HepG2 (cell line): ENCODE measurements around the gene MRPL20. TPM values are rescaled to one million over a fixed set of nuclear protein-coding genes. Genes with fewer than 3 reads are reported as not detected.

Source experiments
- AGO2 ChIP-seq: fragments of 200-400 bp; formaldehyde crosslinking; optimal IDR thresholded peaks from 2 replicates; pipeline ENCODE3; 2017; ENCODE audit warnings: mild to moderate bottlenecking, low read depth, low read length, moderate library complexity
- BORCS8-MEF2B ChIP-seq: sonication (generic); formaldehyde crosslinking; IDR thresholded peaks from 2 replicates; pipeline ENCODE4 v1.8.0; 2022; ENCODE audit warnings: mild to moderate bottlenecking, missing genetic modification reagents
- CEBPZ ChIP-seq: IDR thresholded peaks from 2 replicates; pipeline ENCODE4 v1.6.1; 2012; ENCODE audit warnings: low read length, improper control_type of control experiment
- ELF4 ChIP-seq: sonication (generic); formaldehyde crosslinking; IDR thresholded peaks from 2 replicates; pipeline ENCODE4 v1.5.0; 2020; ENCODE audit warnings: missing genetic modification reagents, mild to moderate bottlenecking, moderate library complexity, borderline replicate concordance
- FOXA3 ChIP-seq: IDR thresholded peaks from 2 replicates; pipeline ENCODE4 v1.6.1; 2016; ENCODE audit warnings: missing genetic modification reagents, missing compliant biosample characterization
- HDAC2 ChIP-seq: sonication (generic); formaldehyde crosslinking; IDR thresholded peaks from 2 replicates; pipeline ENCODE4 v1.4.0; 2020; ENCODE audit warnings: missing genetic modification reagents
- HMG20A ChIP-seq: IDR thresholded peaks from 2 replicates; pipeline ENCODE4 v1.6.1; 2016; ENCODE audit warnings: borderline replicate concordance
- KAT2B ChIP-seq: fragments of 150-350 bp; IDR thresholded peaks from 2 replicates; pipeline ENCODE4 v1.6.1; 2014; ENCODE audit warnings: low read depth, low read length, borderline replicate concordance
- MIER2 ChIP-seq: IDR thresholded peaks from 2 replicates; pipeline ENCODE4 v1.6.1; 2016; ENCODE audit warnings: missing biosample characterization, missing genetic modification reagents
- MYC ChIP-seq: sonication (generic); formaldehyde crosslinking; IDR thresholded peaks from 2 replicates; pipeline ENCODE4 v1.9.0; 2021; ENCODE audit warnings: missing genetic modification reagents, borderline replicate concordance
- NFKBIZ ChIP-seq: IDR thresholded peaks from 2 replicates; pipeline ENCODE4 v1.6.1; 2018; ENCODE audit warnings: missing genetic modification reagents, missing compliant biosample characterization
- RNF2 ChIP-seq: fragments of 450-650 bp; conservative IDR thresholded peaks from 2 replicates; pipeline ENCODE4 v1.6.1; 2016; ENCODE audit warnings: low read depth
- SSRP1 ChIP-seq: IDR thresholded peaks from 2 replicates; pipeline ENCODE4 v1.6.1; 2016; ENCODE audit warnings: control low read depth
- TARDBP ChIP-seq: sonication (generic); formaldehyde crosslinking; IDR thresholded peaks from 2 replicates; pipeline ENCODE4 v1.8.0; 2022; ENCODE audit warnings: mild to moderate bottlenecking, missing genetic modification reagents
- TP53 ChIP-seq: sonication (generic); formaldehyde crosslinking; conservative IDR thresholded peaks from 2 replicates; pipeline ENCODE4 v1.4.0; 2020; ENCODE audit warnings: missing genetic modification reagents
- ZNF136 ChIP-seq: sonication (generic); formaldehyde crosslinking; IDR thresholded peaks from 2 replicates; pipeline ENCODE4 v1.8.1; 2022; ENCODE audit warnings: low read depth, mild to moderate bottlenecking, moderate library complexity, missing genetic modification reagents
- ZNF234 ChIP-seq: sonication (generic); formaldehyde crosslinking; conservative IDR thresholded peaks from 2 replicates; pipeline ENCODE4 v1.5.1; 2020; ENCODE audit warnings: mild to moderate bottlenecking, missing genetic modification reagents
- ZNF33A ChIP-seq: sonication (generic); formaldehyde crosslinking; IDR thresholded peaks from 2 replicates; pipeline ENCODE4 v1.5.1; 2020; ENCODE audit warnings: missing genetic modification reagents, mild to moderate bottlenecking, moderate library complexity, borderline replicate concordance
- ZNF501 ChIP-seq: sonication (generic); formaldehyde crosslinking; IDR thresholded peaks from 2 replicates; pipeline ENCODE4 v1.5.1; 2020; ENCODE audit warnings: mild to moderate bottlenecking, moderate library complexity, missing genetic modification reagents
- ZNF598 ChIP-seq: sonication (generic); formaldehyde crosslinking; IDR thresholded peaks from 2 replicates; pipeline ENCODE4 v1.5.1; 2020; ENCODE audit warnings: mild to moderate bottlenecking, missing genetic modification reagents, borderline replicate concordance
- ZNF724P ChIP-seq: sonication (generic); formaldehyde crosslinking; IDR thresholded peaks from 2 replicates; pipeline ENCODE4 v1.8.0; 2022; ENCODE audit warnings: missing genetic modification reagents, borderline replicate concordance
- polyA plus RNA-seq, 8 experiments: library from polyadenylated mRNA; depleted of rRNA in 3 of 8; stranded (reverse) in 7 of 8; unstranded in 1 of 8; fragments of >200 nt; fragmentation: Illumina TruSeq in 4 of 8; extraction: Trizol in 4 of 8; gene quantifications; 2 replicates each; pipeline versions ENCODE4 v1.2.1 to v1.2.3, GENCODE V29; 2011 to 2016; ENCODE audit warnings: low read depth in 4 of 8, missing spikeins in 1 of 8, mixed read lengths in 1 of 8; ENCODE audit not compliant: insufficient read depth in 1 of 8
- total RNA-seq, 5 experiments: library from RNA; depleted of rRNA; stranded (reverse); fragments of >200 nt; fragmentation: Illumina TruSeq; extraction: Trizol; gene quantifications; 2 replicates each; pipeline ENCODE4 v1.2.3, GENCODE V29; 2016; ENCODE audit warnings: low read depth in 1 of 5
- TF ChIP-seq, protein P1 (sequence below): sonication (generic); formaldehyde crosslinking; IDR thresholded peaks from 2 replicates; pipeline ENCODE4 v1.8.1; 2023; ENCODE audit warnings: mild to moderate bottlenecking, moderate library complexity, missing genetic modification reagents
- TF ChIP-seq, protein P2 (sequence below): sonication (generic); formaldehyde crosslinking; IDR thresholded peaks from 2 replicates; pipeline ENCODE4 v1.5.0; 2020; ENCODE audit warnings: mild to moderate bottlenecking, low read depth, missing genetic modification reagents, borderline replicate concordance
- TF ChIP-seq, protein P3 (sequence below): sonication (generic); formaldehyde crosslinking; IDR thresholded peaks from 2 replicates; pipeline ENCODE4 v1.8.1; 2023; ENCODE audit warnings: missing genetic modification reagents, mild to moderate bottlenecking, borderline replicate concordance
- TF ChIP-seq, protein P4 (sequence below): sonication (generic); formaldehyde crosslinking; IDR thresholded peaks from 2 replicates; pipeline ENCODE4 v1.5.0; 2020; ENCODE audit warnings: missing genetic modification reagents, mild to moderate bottlenecking, borderline replicate concordance
- TF ChIP-seq, protein P5 (sequence below): sonication (generic); formaldehyde crosslinking; IDR thresholded peaks from 2 replicates; pipeline ENCODE4 v1.4.0; 2020; ENCODE audit warnings: mild to moderate bottlenecking, low read depth, missing genetic modification reagents

Gene MRPL20
- total and polyA plus RNA-seq, 2 of the 13 experiments (the other 11 are each of a cell fraction or from before 2014, with no cell fraction given): 59.2 to 127 TPM

DNA sequence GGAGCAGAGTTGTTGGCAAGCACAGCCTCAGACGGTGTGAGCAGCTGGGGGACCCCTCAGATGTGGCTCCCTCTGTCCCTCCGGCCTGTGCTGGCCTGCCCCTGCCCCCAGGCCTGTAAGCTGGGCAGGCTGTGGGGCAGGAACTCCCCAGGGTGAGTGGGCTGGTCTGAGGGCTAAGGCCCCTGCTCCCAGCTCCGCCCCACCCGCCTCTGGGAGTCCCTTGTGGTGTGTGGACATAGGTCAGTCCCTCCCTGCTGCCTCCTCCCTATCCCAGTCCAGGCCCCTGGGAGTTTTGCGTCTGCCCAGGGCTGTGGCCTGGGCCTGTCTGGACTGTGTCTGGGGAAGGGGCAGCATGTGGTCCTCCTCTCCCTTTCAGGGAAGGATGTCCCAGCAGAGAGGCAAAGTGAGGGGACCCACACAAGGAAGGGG lies 24.8 kb upstream of the MRPL20 start (continued):
- no peak for TF ChIP-seq RNF2
- TF ChIP-seq, protein P1, sequence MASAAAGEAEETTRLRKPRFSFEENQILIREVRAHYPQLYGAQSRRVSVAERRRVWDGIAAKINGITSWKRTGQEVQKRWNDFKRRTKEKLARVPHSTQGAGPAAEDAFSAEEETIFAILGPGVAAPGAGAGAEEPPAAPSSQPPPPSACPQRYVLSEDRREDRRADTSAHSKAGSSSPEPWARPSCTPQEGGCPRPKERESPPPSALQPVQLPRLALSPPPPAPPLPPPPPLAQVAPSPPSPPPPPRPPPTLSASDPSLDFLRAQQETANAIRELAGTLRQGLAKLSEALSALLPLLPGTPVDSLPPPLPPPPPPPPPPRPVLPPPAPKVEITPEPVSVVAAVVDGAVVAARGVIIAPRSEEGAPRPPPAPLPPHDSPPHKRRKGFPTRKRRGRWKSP (CRISPR knock-in tag): peak; percentile 55; the same call in 1 of the 2 replicates
- TF ChIP-seq ZNF136: no peak
- TF ChIP-seq CEBPZ: no peak
- TF ChIP-seq, protein P2, sequence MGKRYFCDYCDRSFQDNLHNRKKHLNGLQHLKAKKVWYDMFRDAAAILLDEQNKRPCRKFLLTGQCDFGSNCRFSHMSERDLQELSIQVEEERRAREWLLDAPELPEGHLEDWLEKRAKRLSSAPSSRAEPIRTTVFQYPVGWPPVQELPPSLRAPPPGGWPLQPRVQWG: no peak
- TF ChIP-seq AGO2: peak; percentile 89
- no peak for TF ChIP-seq ELF4 (CRISPR knock-in tag)
- 0 out of 2 replicates have a peak, but pooled peaks have one; percentile 55 for TF ChIP-seq ZNF234 (CRISPR knock-in tag)
- TF ChIP-seq FOXA3 (CRISPR knock-in tag): peak; percentile 66
- TF ChIP-seq SSRP1: peak; percentile 50; the same call in 1 of the 2 replicates
- TF ChIP-seq ZNF33A (CRISPR knock-in tag): no peak
- no peak; the same call in 1 of the 2 replicates for TF ChIP-seq ZNF501 (CRISPR knock-in tag)
- TF ChIP-seq ZNF724P (CRISPR knock-in tag): peak; percentile 66; the same call in 1 of the 2 replicates
- peak; percentile 51; the same call in 1 of the 2 replicates for TF ChIP-seq TARDBP (CRISPR knock-in tag)
- TF ChIP-seq TP53: 0 out of 2 replicates have a peak, but pooled peaks have one; percentile 45
- TF ChIP-seq BORCS8-MEF2B: peak; percentile 64
- TF ChIP-seq, protein P3, sequence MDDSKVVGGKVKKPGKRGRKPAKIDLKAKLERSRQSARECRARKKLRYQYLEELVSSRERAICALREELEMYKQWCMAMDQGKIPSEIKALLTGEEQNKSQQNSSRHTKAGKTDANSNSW (CRISPR knock-in tag): no peak
- TF ChIP-seq ZNF598: no peak
- no peak for TF ChIP-seq KAT2B
- TF ChIP-seq, protein P4, sequence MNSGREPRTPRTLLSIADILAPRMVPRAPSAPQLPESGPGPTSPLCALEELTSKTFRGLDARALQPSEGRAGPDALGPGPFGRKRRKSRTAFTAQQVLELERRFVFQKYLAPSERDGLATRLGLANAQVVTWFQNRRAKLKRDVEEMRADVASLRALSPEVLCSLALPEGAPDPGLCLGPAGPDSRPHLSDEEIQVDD (CRISPR knock-in tag): 0 out of 2 replicates have a peak, but pooled peaks have one; percentile 25
- TF ChIP-seq HDAC2 (CRISPR knock-in tag): peak; percentile 69; the same call in 1 of the 2 replicates
- TF ChIP-seq MYC (CRISPR knock-in tag): peak; percentile 84
- TF ChIP-seq MIER2 (CRISPR knock-in tag): no peak
- 0 out of 2 replicates have a peak, but pooled peaks have one; percentile 42 for TF ChIP-seq HMG20A (CRISPR knock-in tag)
- TF ChIP-seq, protein P5, sequence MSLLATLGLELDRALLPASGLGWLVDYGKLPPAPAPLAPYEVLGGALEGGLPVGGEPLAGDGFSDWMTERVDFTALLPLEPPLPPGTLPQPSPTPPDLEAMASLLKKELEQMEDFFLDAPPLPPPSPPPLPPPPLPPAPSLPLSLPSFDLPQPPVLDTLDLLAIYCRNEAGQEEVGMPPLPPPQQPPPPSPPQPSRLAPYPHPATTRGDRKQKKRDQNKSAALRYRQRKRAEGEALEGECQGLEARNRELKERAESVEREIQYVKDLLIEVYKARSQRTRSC (CRISPR knock-in tag): no peak
- 0 out of 2 replicates have a peak, but pooled peaks have one; percentile 55 for TF ChIP-seq NFKBIZ
